ENCODE data around the gene MAST4. TPM values are rescaled to one million over a fixed set of nuclear protein-coding genes. Genes with fewer than 3 reads are reported as not detected.
A peak's percentile ranks its signal among the peaks of the same experiment; 100 is the strongest.

Gene MAST4
- total RNA-seq, 1 donor: 23.2 TPM

GRCh38 chr5:67214707-67215447 lies 618.7 kb downstream of the MAST4 start:
- TF ChIP-seq CTCF (IDR thresholded peaks at IDR 0.05; ENCODE audit: insufficient read depth, low read length): no peak
- H3K4me3 ChIP-seq (ENCODE audit: low read depth, low read length): no peak overlapping the region
- DNase-seq (ENCODE audit: low read depth): no peak

- DNase-seq (ENCODE audit: low read depth): peak; percentile 15
- TF ChIP-seq CTCF (IDR thresholded peaks at IDR 0.05; ENCODE audit: insufficient read depth, low read length): no peak
- H3K4me3 ChIP-seq (ENCODE audit: low read depth, low read length): no peak overlapping the region
Measured at GRCh38 chr5:67215519-67216471, 619.6 kb downstream of the MAST4 start.

- TF ChIP-seq CTCF (IDR thresholded peaks at IDR 0.05; ENCODE audit: insufficient read depth, low read length): no peak
- no peak overlapping the region for H3K4me3 ChIP-seq (ENCODE audit: low read depth, low read length)
- DNase-seq (ENCODE audit: low read depth): no peak
Measured at GRCh38 chr5:67216564-67216963, 620.4 kb downstream of the MAST4 start.

Measured in fibroblast of the aortic adventitia (primary cell).